Measurements from ENCODE around the gene MYO5A. TPM values are rescaled to one million over a fixed set of nuclear protein-coding genes. Genes with fewer than 3 reads are reported as not detected.

The MYO5A gene
- total RNA-seq, 1 experiment from 2014 or later = 29.2 TPM

DNA sequence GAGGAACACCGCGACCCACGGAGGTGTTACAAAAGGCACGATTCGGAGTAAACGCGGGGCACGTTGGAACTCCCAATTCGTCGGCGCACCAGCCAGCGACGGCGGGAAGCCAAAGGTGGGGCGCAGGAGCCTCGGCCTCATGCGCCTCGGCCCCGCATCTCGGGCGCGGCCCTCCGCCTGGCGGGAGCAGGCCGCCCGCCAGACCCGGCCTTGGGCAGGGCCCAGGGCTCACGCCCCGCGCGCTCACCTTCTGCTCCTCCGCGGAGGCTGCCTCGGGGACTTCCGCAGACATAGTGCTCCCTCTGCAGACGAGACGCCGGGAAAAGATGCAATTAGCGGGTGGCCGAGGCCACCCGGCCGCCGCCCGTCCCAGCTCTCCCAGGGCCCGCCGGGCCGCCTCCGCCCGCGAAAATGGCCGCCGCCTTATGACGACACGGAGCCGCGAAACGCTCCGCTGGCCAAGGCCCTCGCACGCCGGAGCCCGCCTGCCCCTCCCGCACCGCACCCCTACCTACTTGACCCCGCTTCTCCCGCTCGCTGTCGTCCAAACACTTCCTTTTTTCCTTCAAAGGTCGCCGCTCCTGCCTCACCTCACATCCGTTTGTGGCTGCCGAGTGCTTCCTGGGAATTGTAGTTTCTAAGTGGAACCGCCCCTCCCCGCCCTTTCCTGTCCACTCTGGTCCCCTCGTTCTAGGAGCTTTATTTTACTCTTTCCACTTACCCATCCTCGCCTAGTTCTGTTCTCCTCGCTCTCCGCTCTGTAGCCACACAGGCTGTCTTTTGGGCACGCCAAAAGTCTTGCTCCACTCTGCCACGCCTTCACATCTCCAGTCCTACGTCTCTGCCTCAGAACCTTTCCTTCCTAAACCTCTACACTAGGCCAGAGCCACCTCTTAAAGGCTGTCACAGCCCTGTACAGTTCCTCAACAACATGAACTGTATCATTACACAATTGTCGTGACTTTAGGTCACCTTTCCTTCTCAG, 40.2 kb upstream of the MYO5A start, which contains the start of gene ARPP19 (continued):
- TF ChIP-seq, protein P1, sequence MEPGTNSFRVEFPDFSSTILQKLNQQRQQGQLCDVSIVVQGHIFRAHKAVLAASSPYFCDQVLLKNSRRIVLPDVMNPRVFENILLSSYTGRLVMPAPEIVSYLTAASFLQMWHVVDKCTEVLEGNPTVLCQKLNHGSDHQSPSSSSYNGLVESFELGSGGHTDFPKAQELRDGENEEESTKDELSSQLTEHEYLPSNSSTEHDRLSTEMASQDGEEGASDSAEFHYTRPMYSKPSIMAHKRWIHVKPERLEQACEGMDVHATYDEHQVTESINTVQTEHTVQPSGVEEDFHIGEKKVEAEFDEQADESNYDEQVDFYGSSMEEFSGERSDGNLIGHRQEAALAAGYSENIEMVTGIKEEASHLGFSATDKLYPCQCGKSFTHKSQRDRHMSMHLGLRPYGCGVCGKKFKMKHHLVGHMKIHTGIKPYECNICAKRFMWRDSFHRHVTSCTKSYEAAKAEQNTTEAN (CRISPR knock-in tag; IDR thresholded peaks at IDR 0.05) = no peak
- TF ChIP-seq ZNF423 (CRISPR knock-in tag; IDR thresholded peaks at IDR 0.05) (no peak), TEAD1 (CRISPR knock-in tag; IDR thresholded peaks at IDR 0.05) (peak; percentile 72; the same call in 1 of the 2 replicates), RORB (CRISPR knock-in tag; IDR thresholded peaks at IDR 0.05) (no peak), SP1 (CRISPR knock-in tag; conservative IDR thresholded peaks at IDR 0.05) (no peak; the same call in 1 of the 2 replicates), NFE2L1 (CRISPR knock-in tag; IDR thresholded peaks at IDR 0.05) (no peak), ZNF317 (CRISPR knock-in tag; IDR thresholded peaks at IDR 0.05; ENCODE audit: borderline replicate concordance, low read depth) (no peak), NFATC4 (CRISPR knock-in tag; IDR thresholded peaks at IDR 0.05) (no peak), NR1H2 (CRISPR knock-in tag; IDR thresholded peaks at IDR 0.05) (no peak), ZNF219 (CRISPR knock-in tag; IDR thresholded peaks at IDR 0.05; ENCODE audit: borderline replicate concordance) (no peak), MYBL2 (CRISPR knock-in tag; IDR thresholded peaks at IDR 0.05) (no peak), TP53 (CRISPR knock-in tag; IDR thresholded peaks at IDR 0.05) (peak; percentile 51; the same call in 1 of the 2 replicates), SMAD3 (CRISPR knock-in tag; IDR thresholded peaks at IDR 0.05; ENCODE audit: borderline replicate concordance) (no peak), RELA (CRISPR knock-in tag; IDR thresholded peaks at IDR 0.05; ENCODE audit: borderline replicate concordance) (no peak)
- TF ChIP-seq, protein P2, sequence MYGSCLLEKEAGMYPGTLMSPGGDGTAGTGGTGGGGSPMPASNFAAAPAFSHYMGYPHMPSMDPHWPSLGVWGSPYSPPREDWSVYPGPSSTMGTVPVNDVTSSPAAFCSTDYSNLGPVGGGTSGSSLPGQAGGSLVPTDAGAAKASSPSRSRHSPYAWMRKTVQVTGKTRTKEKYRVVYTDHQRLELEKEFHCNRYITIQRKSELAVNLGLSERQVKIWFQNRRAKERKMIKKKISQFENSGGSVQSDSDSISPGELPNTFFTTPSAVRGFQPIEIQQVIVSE (CRISPR knock-in tag; IDR thresholded peaks at IDR 0.05; ENCODE audit: borderline replicate concordance) = no peak
- TF ChIP-seq, protein P3, sequence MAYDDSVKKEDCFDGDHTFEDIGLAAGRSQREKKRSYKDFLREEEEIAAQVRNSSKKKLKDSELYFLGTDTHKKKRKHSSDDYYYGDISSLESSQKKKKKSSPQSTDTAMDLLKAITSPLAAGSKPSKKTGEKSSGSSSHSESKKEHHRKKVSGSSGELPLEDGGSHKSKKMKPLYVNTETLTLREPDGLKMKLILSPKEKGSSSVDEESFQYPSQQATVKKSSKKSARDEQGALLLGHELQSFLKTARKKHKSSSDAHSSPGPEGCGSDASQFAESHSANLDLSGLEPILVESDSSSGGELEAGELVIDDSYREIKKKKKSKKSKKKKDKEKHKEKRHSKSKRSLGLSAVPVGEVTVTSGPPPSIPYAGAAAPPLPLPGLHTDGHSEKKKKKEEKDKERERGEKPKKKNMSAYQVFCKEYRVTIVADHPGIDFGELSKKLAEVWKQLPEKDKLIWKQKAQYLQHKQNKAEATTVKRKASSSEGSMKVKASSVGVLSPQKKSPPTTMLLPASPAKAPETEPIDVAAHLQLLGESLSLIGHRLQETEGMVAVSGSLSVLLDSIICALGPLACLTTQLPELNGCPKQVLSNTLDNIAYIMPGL (CRISPR knock-in tag; IDR thresholded peaks at IDR 0.05) = peak; percentile 63; the same call in 1 of the 2 replicates
- TF ChIP-seq, protein P4, sequence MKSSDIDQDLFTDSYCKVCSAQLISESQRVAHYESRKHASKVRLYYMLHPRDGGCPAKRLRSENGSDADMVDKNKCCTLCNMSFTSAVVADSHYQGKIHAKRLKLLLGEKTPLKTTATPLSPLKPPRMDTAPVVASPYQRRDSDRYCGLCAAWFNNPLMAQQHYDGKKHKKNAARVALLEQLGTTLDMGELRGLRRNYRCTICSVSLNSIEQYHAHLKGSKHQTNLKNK (CRISPR knock-in tag; IDR thresholded peaks at IDR 0.05) = no peak
- TF ChIP-seq, protein P5, sequence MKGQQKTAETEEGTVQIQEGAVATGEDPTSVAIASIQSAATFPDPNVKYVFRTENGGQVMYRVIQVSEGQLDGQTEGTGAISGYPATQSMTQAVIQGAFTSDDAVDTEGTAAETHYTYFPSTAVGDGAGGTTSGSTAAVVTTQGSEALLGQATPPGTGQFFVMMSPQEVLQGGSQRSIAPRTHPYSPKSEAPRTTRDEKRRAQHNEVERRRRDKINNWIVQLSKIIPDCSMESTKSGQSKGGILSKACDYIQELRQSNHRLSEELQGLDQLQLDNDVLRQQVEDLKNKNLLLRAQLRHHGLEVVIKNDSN (CRISPR knock-in tag; IDR thresholded peaks at IDR 0.05) = peak; percentile 33; the same call in 1 of the 2 replicates
- TF ChIP-seq, protein P6, sequence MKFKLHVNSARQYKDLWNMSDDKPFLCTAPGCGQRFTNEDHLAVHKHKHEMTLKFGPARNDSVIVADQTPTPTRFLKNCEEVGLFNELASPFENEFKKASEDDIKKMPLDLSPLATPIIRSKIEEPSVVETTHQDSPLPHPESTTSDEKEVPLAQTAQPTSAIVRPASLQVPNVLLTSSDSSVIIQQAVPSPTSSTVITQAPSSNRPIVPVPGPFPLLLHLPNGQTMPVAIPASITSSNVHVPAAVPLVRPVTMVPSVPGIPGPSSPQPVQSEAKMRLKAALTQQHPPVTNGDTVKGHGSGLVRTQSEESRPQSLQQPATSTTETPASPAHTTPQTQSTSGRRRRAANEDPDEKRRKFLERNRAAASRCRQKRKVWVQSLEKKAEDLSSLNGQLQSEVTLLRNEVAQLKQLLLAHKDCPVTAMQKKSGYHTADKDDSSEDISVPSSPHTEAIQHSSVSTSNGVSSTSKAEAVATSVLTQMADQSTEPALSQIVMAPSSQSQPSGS (CRISPR knock-in tag; IDR thresholded peaks at IDR 0.05; ENCODE audit: borderline replicate concordance, low read depth) = no peak
- TF ChIP-seq, protein P7, sequence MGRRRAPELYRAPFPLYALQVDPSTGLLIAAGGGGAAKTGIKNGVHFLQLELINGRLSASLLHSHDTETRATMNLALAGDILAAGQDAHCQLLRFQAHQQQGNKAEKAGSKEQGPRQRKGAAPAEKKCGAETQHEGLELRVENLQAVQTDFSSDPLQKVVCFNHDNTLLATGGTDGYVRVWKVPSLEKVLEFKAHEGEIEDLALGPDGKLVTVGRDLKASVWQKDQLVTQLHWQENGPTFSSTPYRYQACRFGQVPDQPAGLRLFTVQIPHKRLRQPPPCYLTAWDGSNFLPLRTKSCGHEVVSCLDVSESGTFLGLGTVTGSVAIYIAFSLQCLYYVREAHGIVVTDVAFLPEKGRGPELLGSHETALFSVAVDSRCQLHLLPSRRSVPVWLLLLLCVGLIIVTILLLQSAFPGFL (CRISPR knock-in tag; IDR thresholded peaks at IDR 0.05; ENCODE audit: borderline replicate concordance) = 0 out of 2 replicates have a peak, but pooled peaks have one; percentile 11
- TF ChIP-seq, protein P8, sequence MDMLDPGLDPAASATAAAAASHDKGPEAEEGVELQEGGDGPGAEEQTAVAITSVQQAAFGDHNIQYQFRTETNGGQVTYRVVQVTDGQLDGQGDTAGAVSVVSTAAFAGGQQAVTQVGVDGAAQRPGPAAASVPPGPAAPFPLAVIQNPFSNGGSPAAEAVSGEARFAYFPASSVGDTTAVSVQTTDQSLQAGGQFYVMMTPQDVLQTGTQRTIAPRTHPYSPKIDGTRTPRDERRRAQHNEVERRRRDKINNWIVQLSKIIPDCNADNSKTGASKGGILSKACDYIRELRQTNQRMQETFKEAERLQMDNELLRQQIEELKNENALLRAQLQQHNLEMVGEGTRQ (CRISPR knock-in tag; IDR thresholded peaks at IDR 0.05) = no peak
- TF ChIP-seq, protein P9, sequence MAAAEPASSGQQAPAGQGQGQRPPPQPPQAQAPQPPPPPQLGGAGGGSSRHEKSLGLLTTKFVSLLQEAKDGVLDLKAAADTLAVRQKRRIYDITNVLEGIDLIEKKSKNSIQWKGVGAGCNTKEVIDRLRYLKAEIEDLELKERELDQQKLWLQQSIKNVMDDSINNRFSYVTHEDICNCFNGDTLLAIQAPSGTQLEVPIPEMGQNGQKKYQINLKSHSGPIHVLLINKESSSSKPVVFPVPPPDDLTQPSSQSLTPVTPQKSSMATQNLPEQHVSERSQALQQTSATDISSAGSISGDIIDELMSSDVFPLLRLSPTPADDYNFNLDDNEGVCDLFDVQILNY (CRISPR knock-in tag; IDR thresholded peaks at IDR 0.05) = peak; percentile 91
- TF ChIP-seq, protein P10, sequence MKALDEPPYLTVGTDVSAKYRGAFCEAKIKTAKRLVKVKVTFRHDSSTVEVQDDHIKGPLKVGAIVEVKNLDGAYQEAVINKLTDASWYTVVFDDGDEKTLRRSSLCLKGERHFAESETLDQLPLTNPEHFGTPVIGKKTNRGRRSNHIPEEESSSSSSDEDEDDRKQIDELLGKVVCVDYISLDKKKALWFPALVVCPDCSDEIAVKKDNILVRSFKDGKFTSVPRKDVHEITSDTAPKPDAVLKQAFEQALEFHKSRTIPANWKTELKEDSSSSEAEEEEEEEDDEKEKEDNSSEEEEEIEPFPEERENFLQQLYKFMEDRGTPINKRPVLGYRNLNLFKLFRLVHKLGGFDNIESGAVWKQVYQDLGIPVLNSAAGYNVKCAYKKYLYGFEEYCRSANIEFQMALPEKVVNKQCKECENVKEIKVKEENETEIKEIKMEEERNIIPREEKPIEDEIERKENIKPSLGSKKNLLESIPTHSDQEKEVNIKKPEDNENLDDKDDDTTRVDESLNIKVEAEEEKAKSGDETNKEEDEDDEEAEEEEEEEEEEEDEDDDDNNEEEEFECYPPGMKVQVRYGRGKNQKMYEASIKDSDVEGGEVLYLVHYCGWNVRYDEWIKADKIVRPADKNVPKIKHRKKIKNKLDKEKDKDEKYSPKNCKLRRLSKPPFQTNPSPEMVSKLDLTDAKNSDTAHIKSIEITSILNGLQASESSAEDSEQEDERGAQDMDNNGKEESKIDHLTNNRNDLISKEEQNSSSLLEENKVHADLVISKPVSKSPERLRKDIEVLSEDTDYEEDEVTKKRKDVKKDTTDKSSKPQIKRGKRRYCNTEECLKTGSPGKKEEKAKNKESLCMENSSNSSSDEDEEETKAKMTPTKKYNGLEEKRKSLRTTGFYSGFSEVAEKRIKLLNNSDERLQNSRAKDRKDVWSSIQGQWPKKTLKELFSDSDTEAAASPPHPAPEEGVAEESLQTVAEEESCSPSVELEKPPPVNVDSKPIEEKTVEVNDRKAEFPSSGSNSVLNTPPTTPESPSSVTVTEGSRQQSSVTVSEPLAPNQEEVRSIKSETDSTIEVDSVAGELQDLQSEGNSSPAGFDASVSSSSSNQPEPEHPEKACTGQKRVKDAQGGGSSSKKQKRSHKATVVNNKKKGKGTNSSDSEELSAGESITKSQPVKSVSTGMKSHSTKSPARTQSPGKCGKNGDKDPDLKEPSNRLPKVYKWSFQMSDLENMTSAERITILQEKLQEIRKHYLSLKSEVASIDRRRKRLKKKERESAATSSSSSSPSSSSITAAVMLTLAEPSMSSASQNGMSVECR (CRISPR knock-in tag; IDR thresholded peaks at IDR 0.05; ENCODE audit: borderline replicate concordance) = 0 out of 2 replicates have a peak, but pooled peaks have one; percentile 60
